SK-N-SH treated with all-trans-retinoic acid at 6 μM for 48 hours (cell line): ENCODE results near the gene DOCK2.
A peak's percentile ranks its signal among the peaks of the same experiment; 100 is the strongest.

Experiments
- ATAC-seq: fragments of 200-7000 bp; cut with Tn5 transposase; 3 replicates; pipeline ENCODE4 v1.9.1; 2020; ENCODE audit warnings: mild to moderate bottlenecking, moderate library complexity
- ARNTL ChIP-seq: fragments of 450-650 bp; formaldehyde crosslinking; IDR thresholded peaks from 2 replicates; pipeline ENCODE4 v1.5.0; 2020; ENCODE audit warnings: low read depth, mild to moderate bottlenecking, moderate library complexity, borderline replicate concordance
- CSDC2 ChIP-seq: fragments of 250-450 bp; sonication (Bioruptor Pico); IDR thresholded peaks from 2 replicates; pipeline ENCODE4 v1.5.0; 2020; ENCODE audit warnings: mild to moderate bottlenecking, moderate library complexity
- CSRNP3 ChIP-seq: fragments of 250-450 bp; sonication (Bioruptor Pico); IDR thresholded peaks from 2 replicates; pipeline ENCODE4 v1.5.1; 2021; ENCODE audit warnings: mild to moderate bottlenecking, moderate library complexity
- ESRRG ChIP-seq: fragments of 250-450 bp; sonication (Bioruptor Pico); IDR thresholded peaks from 2 replicates; pipeline ENCODE4 v1.6.1; 2021; ENCODE audit warnings: mild to moderate bottlenecking
- GLIS3 ChIP-seq: fragments of 250-450 bp; sonication (Bioruptor Pico); IDR thresholded peaks from 2 replicates; pipeline ENCODE4 v1.5.0; 2020; ENCODE audit warnings: mild to moderate bottlenecking, moderate library complexity
- ISL1 ChIP-seq: fragments of 250-450 bp; sonication (Bioruptor Pico); IDR thresholded peaks from 2 replicates; pipeline ENCODE4 v2.1.2; 2022; ENCODE audit warnings: mild to moderate bottlenecking, moderate library complexity
- PATZ1 ChIP-seq: fragments of 250-450 bp; sonication (Bioruptor Pico); IDR thresholded peaks from 2 replicates; pipeline ENCODE4 v1.8.0; 2020; ENCODE audit warnings: mild to moderate bottlenecking, moderate library complexity, borderline replicate concordance
- POU6F1 ChIP-seq: fragments of 250-450 bp; sonication (Bioruptor Pico); IDR thresholded peaks from 2 replicates; pipeline ENCODE4 v1.8.0; 2021; ENCODE audit warnings: low read depth, mild to moderate bottlenecking, moderate library complexity, borderline replicate concordance
- SNAI2 ChIP-seq: fragments of 250-450 bp; sonication (Bioruptor Pico); IDR thresholded peaks from 2 replicates; pipeline ENCODE4 v1.5.0; 2020; ENCODE audit warnings: mild to moderate bottlenecking, moderate library complexity
- TCF4 ChIP-seq: fragments of 250-450 bp; sonication (Bioruptor Pico); IDR thresholded peaks from 2 replicates; pipeline ENCODE4 v1.8.0; 2021; ENCODE audit warnings: mild to moderate bottlenecking, moderate library complexity, borderline replicate concordance
- TOX ChIP-seq: fragments of 250-450 bp; sonication (Bioruptor Pico); IDR thresholded peaks from 2 replicates; pipeline ENCODE4 v1.8.0; 2021; ENCODE audit warnings: mild to moderate bottlenecking, moderate library complexity, borderline replicate concordance
- TSHZ2 ChIP-seq: fragments of 250-450 bp; sonication (Bioruptor Pico); IDR thresholded peaks from 2 replicates; pipeline ENCODE4 v1.5.0; 2020; ENCODE audit warnings: mild to moderate bottlenecking, moderate library complexity
- ZC3H10 ChIP-seq: fragments of 250-450 bp; sonication (Bioruptor Pico); IDR thresholded peaks from 2 replicates; pipeline ENCODE4 v1.5.1; 2021; ENCODE audit warnings: mild to moderate bottlenecking, moderate library complexity
- ZFP3 ChIP-seq: fragments of 250-450 bp; sonication (Bioruptor Pico); IDR thresholded peaks from 2 replicates; pipeline ENCODE4 v1.5.0; 2020; ENCODE audit warnings: mild to moderate bottlenecking, moderate library complexity
- ZNF565 ChIP-seq: fragments of 450-650 bp; formaldehyde crosslinking; conservative IDR thresholded peaks from 2 replicates; pipeline ENCODE4 v1.5.0; 2020; ENCODE audit warnings: low read depth, mild to moderate bottlenecking, moderate library complexity
- ZNF8 ChIP-seq: fragments of 450-650 bp; formaldehyde crosslinking; IDR thresholded peaks from 2 replicates; pipeline ENCODE4 v1.5.0; 2020; ENCODE audit warnings: mild to moderate bottlenecking, moderate library complexity

DOCK2 gene

GRCh38 chr5:169797577-169797976 is 160.5 kb downstream of the DOCK2 start:
- TF ChIP-seq ZFP3 (CRISPR knock-in tag) (no peak), ESRRG (no peak), TOX (CRISPR knock-in tag) (no peak)
- ATAC-seq, result no peak

- ATAC-seq, result no peak
- TF ChIP-seq PATZ1 (CRISPR knock-in tag) (no peak), ISL1 (CRISPR knock-in tag) (peak; percentile 37; the same call in 1 of the 2 replicates)
These were observed 161.4 kb downstream of the DOCK2 start for GRCh38 chr5:169798438-169798837.

- TF ChIP-seq TOX (CRISPR knock-in tag), result no peak
- no peak for TF ChIP-seq ZNF565 (CRISPR knock-in tag)
- no peak for TF ChIP-seq ZNF8 (CRISPR knock-in tag)
- no peak for TF ChIP-seq CSDC2 (CRISPR knock-in tag)
- no peak for TF ChIP-seq CSRNP3 (CRISPR knock-in tag)
- TF ChIP-seq ISL1 (CRISPR knock-in tag), result no peak
- no peak for TF ChIP-seq TCF4
- no peak for TF ChIP-seq GLIS3
- no peak for TF ChIP-seq POU6F1 (CRISPR knock-in tag)
- TF ChIP-seq ARNTL (CRISPR knock-in tag), result no peak
- ATAC-seq, result no peak
These were observed 162.0 kb downstream of the DOCK2 start for GRCh38 chr5:169798906-169799660.

GRCh38 chr5:169801324-169801777 is 164.3 kb downstream of the DOCK2 start:
- TF ChIP-seq TSHZ2 (no peak), CSRNP3 (CRISPR knock-in tag) (no peak), ZC3H10 (CRISPR knock-in tag) (no peak), ZFP3 (CRISPR knock-in tag) (no peak)
- TF ChIP-seq, all 23 proteins: peak for 0
- peak; percentile 43 for ATAC-seq

- peak; percentile 6; the same call in 1 of the 3 replicates for ATAC-seq
- TF ChIP-seq ISL1 (CRISPR knock-in tag) (0 out of 2 replicates have a peak, but pooled peaks have one; percentile 25), SNAI2 (no peak)
These were observed 164.7 kb downstream of the DOCK2 start for GRCh38 chr5:169801781-169802180.
